Endothelial cell of umbilical vein (primary cell): ENCODE data around the gene MARK2.

Experiments used
- CTCF ChIP-seq, 2 donors: IDR thresholded peaks; 1 replicate in 1 of 2; 2 replicates in 1 of 2; pipeline ENCODE4 v1.5.1; 2011; ENCODE audit warnings: low read length in 2 of 2, mild to moderate bottlenecking in 2 of 2, moderate library complexity in 2 of 2, control low read depth in 1 of 2, inconsistent platforms in 1 of 2, low read depth in 1 of 2; ENCODE audit not compliant: insufficient read depth in 1 of 2; ENCODE audit errors: extremely low read depth in 1 of 2
- MYC ChIP-seq: IDR thresholded peaks from one replicate; pipeline ENCODE4 v1.6.1; 2011; ENCODE audit warnings: mild to moderate bottlenecking, low read depth, low read length

GRCh38 chr11:63920126-63920938 lies 81.4 kb downstream of the MARK2 start:
- no peak for TF ChIP-seq CTCF (IDR thresholded peaks at IDR 0.05; ENCODE audit: extremely low read depth in 1 of 2, insufficient read depth in 1 of 2, low read depth in 1 of 2, low read length in 2 of 2)
- no peak for TF ChIP-seq MYC
